ENCODE data around the gene LCMT2.

LCMT2 gene

DNA sequence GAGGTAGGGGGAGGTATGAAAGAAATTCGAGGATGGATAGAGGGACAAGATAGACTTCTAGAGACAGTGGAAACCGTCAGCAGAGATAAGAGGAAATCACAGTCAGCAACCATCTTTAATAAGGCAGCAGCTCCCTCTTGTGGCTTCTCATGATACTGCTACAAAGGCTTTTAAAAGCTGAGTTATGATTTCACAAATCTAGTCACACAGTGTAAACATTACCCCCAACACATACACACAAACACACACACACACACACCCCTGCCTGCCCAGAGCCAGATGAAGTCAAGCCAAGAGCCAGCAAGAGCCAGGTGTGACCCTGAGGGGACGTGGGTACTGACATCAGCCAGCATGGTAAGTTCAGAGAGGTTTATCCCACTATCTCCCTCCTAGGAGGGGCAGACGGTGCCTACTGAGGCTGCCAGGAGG, 44.8 kb downstream of the LCMT2 start:
- no peaks in the 10 kb centered on the region for H3F3A ChIP-seq (ENCODE audit: control insufficient read depth, insufficient read depth)
- H3K27me3 ChIP-seq (ENCODE audit: control insufficient read depth, low read length), result 0 out of 2 replicates have a peak, but pooled peaks cover 2% of the 10 kb centered on the region
- no peaks in the 10 kb centered on the region for H3K9me2 ChIP-seq (replicated peaks; ENCODE audit: control insufficient read depth, low read length)
- no peak overlapping the region for H3K27ac ChIP-seq (ENCODE audit: low read depth, low read length)
- no peaks in the 10 kb centered on the region for H3K79me2 ChIP-seq (ENCODE audit: control insufficient read depth, low read length)
- H4K20me1 ChIP-seq (ENCODE audit: control insufficient read depth, insufficient read depth, low read depth, low read length), result no peaks in the 10 kb centered on the region
- no peak overlapping the region for H3K4me3 ChIP-seq (ENCODE audit: low read length)
- H3K9me3 ChIP-seq (ENCODE audit: control insufficient read depth, insufficient read depth, low read length), result no peaks in the 10 kb centered on the region
- no peak for TF ChIP-seq EZH2phosphoT487 (IDR thresholded peaks at IDR 0.05; ENCODE audit: borderline replicate concordance, low read length)
- TF ChIP-seq, protein P1, sequence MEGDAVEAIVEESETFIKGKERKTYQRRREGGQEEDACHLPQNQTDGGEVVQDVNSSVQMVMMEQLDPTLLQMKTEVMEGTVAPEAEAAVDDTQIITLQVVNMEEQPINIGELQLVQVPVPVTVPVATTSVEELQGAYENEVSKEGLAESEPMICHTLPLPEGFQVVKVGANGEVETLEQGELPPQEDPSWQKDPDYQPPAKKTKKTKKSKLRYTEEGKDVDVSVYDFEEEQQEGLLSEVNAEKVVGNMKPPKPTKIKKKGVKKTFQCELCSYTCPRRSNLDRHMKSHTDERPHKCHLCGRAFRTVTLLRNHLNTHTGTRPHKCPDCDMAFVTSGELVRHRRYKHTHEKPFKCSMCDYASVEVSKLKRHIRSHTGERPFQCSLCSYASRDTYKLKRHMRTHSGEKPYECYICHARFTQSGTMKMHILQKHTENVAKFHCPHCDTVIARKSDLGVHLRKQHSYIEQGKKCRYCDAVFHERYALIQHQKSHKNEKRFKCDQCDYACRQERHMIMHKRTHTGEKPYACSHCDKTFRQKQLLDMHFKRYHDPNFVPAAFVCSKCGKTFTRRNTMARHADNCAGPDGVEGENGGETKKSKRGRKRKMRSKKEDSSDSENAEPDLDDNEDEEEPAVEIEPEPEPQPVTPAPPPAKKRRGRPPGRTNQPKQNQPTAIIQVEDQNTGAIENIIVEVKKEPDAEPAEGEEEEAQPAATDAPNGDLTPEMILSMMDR (IDR thresholded peaks at IDR 0.05; ENCODE audit: low read depth, low read length, poor library complexity, severe bottlenecking), result peak; percentile 89
- no peaks in the 10 kb centered on the region for H3K36me3 ChIP-seq (ENCODE audit: control insufficient read depth, low read length)
- no peaks in the 10 kb centered on the region for H3K4me1 ChIP-seq (ENCODE audit: control insufficient read depth, low read length)
- no peak overlapping the region for H3K4me2 ChIP-seq (ENCODE audit: low read length)

DNA sequence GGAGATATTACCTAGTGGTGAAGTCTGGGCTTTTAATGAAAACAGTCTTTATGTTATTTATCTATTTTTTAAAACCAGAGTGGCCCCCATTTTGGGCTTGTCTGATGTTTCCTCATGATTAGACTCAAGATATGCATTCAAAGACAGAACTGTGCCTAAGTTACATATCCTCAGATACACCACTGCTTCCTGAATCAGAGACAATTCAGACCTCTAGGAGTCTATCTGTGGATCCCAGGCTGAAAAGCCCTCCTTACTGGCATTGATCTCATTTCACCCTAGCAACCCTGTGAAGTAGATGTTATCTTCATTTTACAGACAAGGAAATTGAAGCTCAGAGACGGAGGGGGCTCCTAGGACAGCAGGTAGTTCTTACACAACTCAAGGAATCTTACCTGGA, 46.8 kb downstream of the LCMT2 start:
- Histone ChIP-seq H3K9me2 (replicated peaks; ENCODE audit: control insufficient read depth, low read length) (no peaks in the 10 kb centered on the region), H3K4me3 (ENCODE audit: low read length) (no peak overlapping the region), H4K20me1 (ENCODE audit: control insufficient read depth, insufficient read depth, low read depth, low read length) (no peaks in the 10 kb centered on the region), H3K4me2 (ENCODE audit: low read length) (no peak overlapping the region), H3K36me3 (ENCODE audit: control insufficient read depth, low read length) (no peaks in the 10 kb centered on the region), H3F3A (ENCODE audit: control insufficient read depth, insufficient read depth) (no peaks in the 10 kb centered on the region), H3K9me3 (ENCODE audit: control insufficient read depth, insufficient read depth, low read length) (no peaks in the 10 kb centered on the region), H3K79me2 (ENCODE audit: control insufficient read depth, low read length) (no peaks in the 10 kb centered on the region), H3K27me3 (ENCODE audit: control insufficient read depth, low read length) (0 out of 2 replicates have a peak, but pooled peaks cover 2% of the 10 kb centered on the region), H3K27ac (ENCODE audit: low read depth, low read length) (no peak overlapping the region), H3K4me1 (ENCODE audit: control insufficient read depth, low read length) (no peaks in the 10 kb centered on the region)
- TF ChIP-seq, protein P1 (IDR thresholded peaks at IDR 0.05; ENCODE audit: low read depth, low read length, poor library complexity, severe bottlenecking), result no peak
- no peak for TF ChIP-seq EZH2phosphoT487 (IDR thresholded peaks at IDR 0.05; ENCODE audit: borderline replicate concordance, low read length)

DNA sequence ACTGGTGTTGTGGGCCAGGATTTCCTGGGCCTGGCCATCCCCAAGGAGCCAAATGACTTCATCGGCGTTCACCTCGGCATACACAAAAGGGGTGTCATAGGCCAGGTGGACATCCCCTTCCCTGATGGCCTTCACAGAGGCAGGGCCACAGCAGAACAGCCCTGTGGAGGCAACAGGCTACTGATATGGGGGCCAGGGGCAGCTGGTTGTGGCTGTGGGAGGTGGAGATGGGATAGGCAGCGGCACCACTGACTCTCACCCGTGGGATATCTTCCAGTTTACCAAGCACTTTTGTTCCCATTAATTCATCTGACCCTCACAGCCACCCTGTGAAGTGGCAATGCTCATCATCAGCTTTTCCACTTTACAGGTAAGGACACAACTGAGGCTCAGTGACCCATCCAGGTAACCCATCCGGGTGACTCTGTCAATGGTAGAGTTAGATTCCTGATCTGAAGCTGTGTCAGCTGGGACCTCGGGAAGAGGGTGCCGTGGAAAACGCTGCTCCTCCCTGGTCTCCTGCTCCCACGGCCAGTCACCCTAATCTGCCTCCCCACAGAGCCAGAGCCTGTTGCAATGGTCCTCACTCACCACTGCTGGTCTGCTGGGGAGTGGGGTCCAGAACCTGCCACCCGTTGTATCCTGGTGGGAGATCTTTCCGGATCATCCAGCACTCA, 48.3 kb downstream of the LCMT2 start:
- H3K27ac ChIP-seq (ENCODE audit: low read depth, low read length), result no peak overlapping the region
- H3F3A ChIP-seq (ENCODE audit: control insufficient read depth, insufficient read depth), result no peaks in the 10 kb centered on the region
- 0 out of 2 replicates have a peak, but pooled peaks cover 2% of the 10 kb centered on the region for H3K27me3 ChIP-seq (ENCODE audit: control insufficient read depth, low read length)
- H3K9me3 ChIP-seq (ENCODE audit: control insufficient read depth, insufficient read depth, low read length), result no peaks in the 10 kb centered on the region
- TF ChIP-seq, protein P1 (IDR thresholded peaks at IDR 0.05; ENCODE audit: low read depth, low read length, poor library complexity, severe bottlenecking), result no peak
- TF ChIP-seq EZH2phosphoT487 (IDR thresholded peaks at IDR 0.05; ENCODE audit: borderline replicate concordance, low read length), result no peak
- no peak overlapping the region for H3K4me3 ChIP-seq (ENCODE audit: low read length)
- H3K4me1 ChIP-seq (ENCODE audit: control insufficient read depth, low read length), result no peaks in the 10 kb centered on the region
- H3K36me3 ChIP-seq (ENCODE audit: control insufficient read depth, low read length), result no peaks in the 10 kb centered on the region
- H3K79me2 ChIP-seq (ENCODE audit: control insufficient read depth, low read length), result no peaks in the 10 kb centered on the region
- no peaks in the 10 kb centered on the region for H4K20me1 ChIP-seq (ENCODE audit: control insufficient read depth, insufficient read depth, low read depth, low read length)
- no peaks in the 10 kb centered on the region for H3K9me2 ChIP-seq (replicated peaks; ENCODE audit: control insufficient read depth, low read length)
- H3K4me2 ChIP-seq (ENCODE audit: low read length), result no peak overlapping the region
